DOHH2 (cell line): ENCODE data around the gene CFAP77.

Experiments used
- EZH2phosphoT487 ChIP-seq: fragments of 200-600 bp; sonication (generic); IDR thresholded peaks from 2 replicates; pipeline ENCODE4 v1.6.1; 2017; ENCODE audit warnings: borderline replicate concordance, mild to moderate bottlenecking, antibody characterized with exemption, low read length, moderate library complexity, mixed read lengths
- TF ChIP-seq, protein P1 (sequence below): fragments of 200-600 bp; sonication (generic); IDR thresholded peaks from one replicate; pipeline ENCODE4 v1.5.1; 2014; ENCODE audit warnings: antibody characterized with exemption, mild to moderate bottlenecking, low read depth, low read length; ENCODE audit not compliant: poor library complexity, severe bottlenecking

DNA sequence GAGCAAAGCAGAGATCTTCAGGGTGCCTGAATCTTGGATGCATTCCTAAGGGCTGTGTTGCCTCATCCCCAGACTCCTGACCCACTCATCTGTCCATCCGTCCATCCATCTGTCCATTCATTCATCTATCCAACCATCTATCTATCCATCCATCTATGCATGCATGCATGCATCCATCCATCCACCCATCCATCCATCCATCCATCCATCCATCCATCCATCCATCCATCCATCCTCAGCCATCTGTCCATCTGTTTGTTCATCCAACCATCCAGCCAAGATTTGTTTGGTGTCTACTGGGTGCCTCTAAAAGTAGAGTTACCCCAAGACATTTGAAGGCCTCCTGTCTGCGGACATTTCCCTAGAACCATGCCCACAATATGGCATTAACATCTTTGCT, 144.7 kb downstream of the CFAP77 start:
- no peak for TF ChIP-seq EZH2phosphoT487
- TF ChIP-seq, protein P1, sequence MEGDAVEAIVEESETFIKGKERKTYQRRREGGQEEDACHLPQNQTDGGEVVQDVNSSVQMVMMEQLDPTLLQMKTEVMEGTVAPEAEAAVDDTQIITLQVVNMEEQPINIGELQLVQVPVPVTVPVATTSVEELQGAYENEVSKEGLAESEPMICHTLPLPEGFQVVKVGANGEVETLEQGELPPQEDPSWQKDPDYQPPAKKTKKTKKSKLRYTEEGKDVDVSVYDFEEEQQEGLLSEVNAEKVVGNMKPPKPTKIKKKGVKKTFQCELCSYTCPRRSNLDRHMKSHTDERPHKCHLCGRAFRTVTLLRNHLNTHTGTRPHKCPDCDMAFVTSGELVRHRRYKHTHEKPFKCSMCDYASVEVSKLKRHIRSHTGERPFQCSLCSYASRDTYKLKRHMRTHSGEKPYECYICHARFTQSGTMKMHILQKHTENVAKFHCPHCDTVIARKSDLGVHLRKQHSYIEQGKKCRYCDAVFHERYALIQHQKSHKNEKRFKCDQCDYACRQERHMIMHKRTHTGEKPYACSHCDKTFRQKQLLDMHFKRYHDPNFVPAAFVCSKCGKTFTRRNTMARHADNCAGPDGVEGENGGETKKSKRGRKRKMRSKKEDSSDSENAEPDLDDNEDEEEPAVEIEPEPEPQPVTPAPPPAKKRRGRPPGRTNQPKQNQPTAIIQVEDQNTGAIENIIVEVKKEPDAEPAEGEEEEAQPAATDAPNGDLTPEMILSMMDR, result no peak
